ENCODE data around the gene ZNF467. TPM values are rescaled to one million over a fixed set of nuclear protein-coding genes. Genes with fewer than 3 reads are reported as not detected.

ZNF467 gene
- total and polyA plus RNA-seq, 2 donors (not counting 1 experiment from before 2014, with no cell fraction given): 0.39 to 1.1 TPM

DNA sequence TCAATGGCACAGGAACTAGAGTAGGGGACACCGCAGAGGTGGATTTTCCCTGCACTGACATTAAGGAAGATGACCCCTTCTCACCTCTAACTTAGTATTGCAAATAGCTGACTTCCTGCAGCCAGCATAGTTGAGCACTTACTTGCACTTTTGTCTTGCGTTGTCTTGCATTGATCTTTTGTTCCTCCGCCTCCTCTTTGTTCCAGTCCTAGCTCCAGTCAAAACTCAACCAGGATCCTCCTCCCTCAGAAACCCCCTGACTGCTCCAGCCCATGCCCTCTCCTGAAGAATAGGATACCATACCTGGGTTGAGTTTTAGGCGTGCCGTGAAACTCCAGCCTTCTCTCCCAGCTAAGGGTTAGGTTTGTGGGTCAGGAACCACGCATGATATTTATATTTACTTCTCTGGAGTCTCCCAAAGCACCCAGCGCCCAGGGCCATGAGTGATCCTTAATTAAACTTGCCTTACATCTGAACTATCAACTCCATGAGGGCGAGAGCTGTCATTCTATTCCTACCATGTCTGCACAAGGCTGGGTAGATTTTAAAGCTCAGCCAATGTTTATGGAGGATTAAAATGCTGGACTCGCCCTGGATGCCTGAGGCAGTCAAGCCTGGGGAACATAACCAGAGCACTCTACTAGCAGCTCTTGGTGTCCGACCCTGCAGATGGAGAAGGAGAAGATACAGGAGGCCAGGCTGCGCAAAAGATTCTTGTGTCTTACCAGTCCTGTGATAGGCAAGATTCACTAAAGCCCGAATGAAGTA lies 14.1 kb downstream of the ZNF467 start:
- no peak for ATAC-seq (ENCODE audit: low read depth)
- 95% methylated on average over 6 of the region's 12 CpGs for WGBS (ENCODE audit: insufficient coverage)
- Histone ChIP-seq H3K4me2 (replicated peaks; ENCODE audit: low read depth, low read length, poor library complexity, severe bottlenecking) (no peak overlapping the region), H2AFZ (ENCODE audit: insufficient read depth, low read depth, low read length, poor library complexity, severe bottlenecking) (no peak overlapping the region), H3K4me3 (ENCODE audit: control extremely low read depth in 1 of 5, extremely low read depth in 1 of 5, insufficient read depth in 1 of 5, low read depth in 2 of 5, low read length in 4 of 5) (no peak overlapping the region), H3K9me3 (ENCODE audit: control extremely low read depth in 1 of 3, control insufficient read depth in 2 of 3, insufficient read depth in 1 of 3, low read length in 2 of 3) (peaks cover 0 to 2% (median 0%) of the 10 kb centered on the region in 3 donors), H3K27me3 (replicated peaks in 1 of 4; ENCODE audit: control extremely low read depth in 1 of 4, control insufficient read depth in 3 of 4, insufficient read depth in 4 of 4, low read length in 3 of 4) (no peaks in the 10 kb centered on the region), H3K27ac (ENCODE audit: low read length in 2 of 2) (no peak overlapping the region), H3K79me2 (ENCODE audit: control insufficient read depth, insufficient read depth, low read length) (no peaks in the 10 kb centered on the region), H3K36me3 (replicated peaks in 1 of 2; ENCODE audit: control extremely low read depth in 1 of 2, control insufficient read depth in 1 of 2, extremely low read depth in 1 of 2, insufficient read depth in 2 of 2, low read length in 1 of 2) (no peaks in the 10 kb centered on the region), H3K4me1 (ENCODE audit: control insufficient read depth in 2 of 2, insufficient read depth in 2 of 2, low read length in 2 of 2) (no peaks in the 10 kb centered on the region), H4K20me1 (ENCODE audit: control insufficient read depth, insufficient read depth, low read length, poor library complexity, severe bottlenecking) (no peaks in the 10 kb centered on the region), H3K9ac (ENCODE audit: low read length) (no peak overlapping the region)
- Mint-ChIP-seq H3K4me3 (no peak overlapping the region), H3K27me3 (peaks cover 20% of the 10 kb centered on the region), H3K9me3 (ENCODE audit: insufficient read depth) (no peaks in the 10 kb centered on the region), H3K27ac (no peak overlapping the region), H3K4me1 (no peaks in the 10 kb centered on the region)
- TF ChIP-seq EZH2 (IDR thresholded peaks at IDR 0.05; ENCODE audit: borderline replicate concordance, insufficient read depth, low read depth, low read length, poor library complexity, severe bottlenecking): no peak
- no peak for TF ChIP-seq CTCF (IDR thresholded peaks at IDR 0.05)
- ChIA-PET CTCF (no interaction called here), POLR2A (no interaction called here)
- DNase-seq: no peak
- intact Hi-C loops (cut with micrococcal nuclease): no loop called here

GRCh38 chr7:149753375-149754233 lies 19.8 kb downstream of the ZNF467 start:
- no peak overlapping the region for H3K9ac ChIP-seq (ENCODE audit: low read length)
- intact Hi-C loops (cut with micrococcal nuclease): no loop called here
- no peak overlapping the region for H3K27ac Mint-ChIP-seq
- no peak for DNase-seq
- ATAC-seq (ENCODE audit: low read depth): no peak
- H3K36me3 ChIP-seq (replicated peaks in 1 of 2; ENCODE audit: control extremely low read depth in 1 of 2, control insufficient read depth in 1 of 2, extremely low read depth in 1 of 2, insufficient read depth in 2 of 2, low read length in 1 of 2): no peaks in the 10 kb centered on the region
- H3K27me3 Mint-ChIP-seq: peaks cover 5% of the 10 kb centered on the region
- no peak overlapping the region for H3K4me3 ChIP-seq (ENCODE audit: control extremely low read depth in 1 of 5, extremely low read depth in 1 of 5, insufficient read depth in 1 of 5, low read depth in 2 of 5, low read length in 4 of 5)
- H3K9me3 ChIP-seq (ENCODE audit: control extremely low read depth in 1 of 3, control insufficient read depth in 2 of 3, insufficient read depth in 1 of 3, low read length in 2 of 3): peaks cover 0 to 5% (median 0%) of the 10 kb centered on the region in 3 donors
- H3K4me1 Mint-ChIP-seq: no peaks in the 10 kb centered on the region
- no peaks in the 10 kb centered on the region for H4K20me1 ChIP-seq (ENCODE audit: control insufficient read depth, insufficient read depth, low read length, poor library complexity, severe bottlenecking)
- TF ChIP-seq EZH2 (IDR thresholded peaks at IDR 0.05; ENCODE audit: borderline replicate concordance, insufficient read depth, low read depth, low read length, poor library complexity, severe bottlenecking) (no peak), CTCF (IDR thresholded peaks at IDR 0.05) (no peak)
- H3K9me3 Mint-ChIP-seq (ENCODE audit: insufficient read depth): no peaks in the 10 kb centered on the region
- WGBS (ENCODE audit: insufficient coverage): 83% methylated on average over 15 of the region's 20 CpGs
- ChIA-PET CTCF (no interaction called here), POLR2A (no interaction called here)
- no peaks in the 10 kb centered on the region for H3K27me3 ChIP-seq (replicated peaks in 1 of 4; ENCODE audit: control extremely low read depth in 1 of 4, control insufficient read depth in 3 of 4, insufficient read depth in 4 of 4, low read length in 3 of 4)
- no peak overlapping the region for H3K4me2 ChIP-seq (replicated peaks; ENCODE audit: low read depth, low read length, poor library complexity, severe bottlenecking)
- no peak overlapping the region for H3K27ac ChIP-seq (ENCODE audit: low read length in 2 of 2)
- H2AFZ ChIP-seq (ENCODE audit: insufficient read depth, low read depth, low read length, poor library complexity, severe bottlenecking): no peak overlapping the region
- no peaks in the 10 kb centered on the region for H3K4me1 ChIP-seq (ENCODE audit: control insufficient read depth in 2 of 2, insufficient read depth in 2 of 2, low read length in 2 of 2)
- H3K79me2 ChIP-seq (ENCODE audit: control insufficient read depth, insufficient read depth, low read length): no peaks in the 10 kb centered on the region
- H3K4me3 Mint-ChIP-seq: no peak overlapping the region

Measured in B cell (primary cell).